Measurements from ENCODE around the gene CFTR.
"Not testable (repeated sequence)": the region's sequence is repeated elsewhere in the genome, so short reads cannot be mapped to it uniquely, and the experiment has no call there.

CFTR gene

DNA sequence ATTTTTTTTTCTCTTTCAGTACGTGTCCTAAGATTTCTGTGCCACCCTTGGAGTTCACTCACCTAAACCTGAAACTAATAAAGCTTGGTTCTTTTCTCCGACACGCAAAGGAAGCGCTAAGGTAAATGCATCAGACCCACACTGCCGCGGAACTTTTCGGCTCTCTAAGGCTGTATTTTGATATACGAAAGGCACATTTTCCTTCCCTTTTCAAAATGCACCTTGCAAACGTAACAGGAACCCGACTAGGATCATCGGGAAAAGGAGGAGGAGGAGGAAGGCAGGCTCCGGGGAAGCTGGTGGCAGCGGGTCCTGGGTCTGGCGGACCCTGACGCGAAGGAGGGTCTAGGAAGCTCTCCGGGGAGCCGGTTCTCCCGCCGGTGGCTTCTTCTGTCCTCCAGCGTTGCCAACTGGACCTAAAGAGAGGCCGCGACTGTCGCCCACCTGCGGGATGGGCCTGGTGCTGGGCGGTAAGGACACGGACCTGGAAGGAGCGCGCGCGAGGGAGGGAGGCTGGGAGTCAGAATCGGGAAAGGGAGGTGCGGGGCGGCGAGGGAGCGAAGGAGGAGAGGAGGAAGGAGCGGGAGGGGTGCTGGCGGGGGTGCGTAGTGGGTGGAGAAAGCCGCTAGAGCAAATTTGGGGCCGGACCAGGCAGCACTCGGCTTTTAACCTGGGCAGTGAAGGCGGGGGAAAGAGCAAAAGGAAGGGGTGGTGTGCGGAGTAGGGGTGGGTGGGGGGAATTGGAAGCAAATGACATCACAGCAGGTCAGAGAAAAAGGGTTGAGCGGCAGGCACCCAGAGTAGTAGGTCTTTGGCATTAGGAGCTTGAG is at the start of gene CFTR:
Gene CFTR (plus strand): TSS at position 801 of the 830 bp plus-strand sequence. CDS start 70 bp downstream, outside the sequence.
- DNase-seq (ENCODE audit: low spot score), result no peak

GRCh38 chr7:117435475-117436043 is 44.3 kb upstream of the CFTR start:
- no peak for DNase-seq (ENCODE audit: low spot score)

GRCh38 chr7:117444646-117445045 is 35.2 kb upstream of the CFTR start:
- DNase-seq (ENCODE audit: low spot score), result no peak

DNA sequence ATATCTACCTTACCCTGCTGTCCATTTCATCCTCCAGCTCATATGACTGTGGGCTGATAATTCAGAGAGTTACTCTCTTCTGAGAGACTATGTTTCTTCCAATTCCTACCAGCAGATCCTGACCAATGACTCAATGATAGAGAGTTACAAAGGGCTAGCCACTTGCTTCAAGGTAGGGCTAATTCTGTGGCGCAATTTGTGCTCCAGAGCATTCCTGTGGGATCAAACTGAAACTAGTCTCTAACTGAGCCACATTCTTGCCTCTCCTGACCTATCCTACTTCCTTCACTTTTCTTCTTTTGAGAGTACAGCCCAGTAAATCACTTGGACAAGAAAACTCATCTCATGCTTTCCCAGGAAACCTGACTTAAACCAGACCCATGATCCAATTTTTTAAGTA is 34.6 kb upstream of the CFTR start:
- no peak for DNase-seq (ENCODE audit: low spot score)

DNA sequence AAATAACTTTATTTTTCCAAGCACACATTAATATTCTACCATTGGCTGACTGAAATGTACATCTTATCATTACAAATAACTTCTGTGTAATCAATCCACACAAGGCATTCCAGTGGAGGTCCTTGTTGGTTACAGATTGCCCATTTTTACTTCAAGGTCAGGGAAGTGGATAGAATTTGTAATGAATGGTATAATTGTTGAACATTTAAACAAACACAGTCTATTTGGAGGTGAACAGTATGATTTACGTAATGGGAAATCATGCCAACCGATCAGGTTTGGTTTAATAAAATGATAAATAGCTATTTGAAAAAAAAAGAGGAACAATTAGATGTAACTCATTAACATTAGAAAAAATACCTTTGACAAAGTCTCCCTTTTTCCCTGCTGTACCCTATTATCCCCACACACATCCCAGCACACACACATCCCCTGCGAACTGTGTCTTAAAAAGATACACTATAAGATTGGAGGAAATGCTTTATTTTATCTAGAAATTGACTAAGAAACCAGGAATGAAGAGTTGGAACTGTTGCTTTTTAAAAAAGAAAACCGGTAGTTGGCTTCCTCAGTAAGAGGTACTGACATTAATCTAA is 33.5 kb upstream of the CFTR start:
- no peak for DNase-seq (ENCODE audit: low spot score)

GRCh38 chr7:117448655-117449054 is 31.2 kb upstream of the CFTR start:
- DNase-seq (ENCODE audit: low spot score), result no peak

GRCh38 chr7:117458977-117459583 is 20.7 kb upstream of the CFTR start:
- DNase-seq (ENCODE audit: low spot score), result no peak

- DNase-seq (ENCODE audit: low spot score), result no peak
Observed at GRCh38 chr7:117459735-117460134, 20.1 kb upstream of the CFTR start.

- not testable (repeated sequence) for DNase-seq (ENCODE audit: low spot score)
Observed at GRCh38 chr7:117460815-117461214, 19.0 kb upstream of the CFTR start.

DNA sequence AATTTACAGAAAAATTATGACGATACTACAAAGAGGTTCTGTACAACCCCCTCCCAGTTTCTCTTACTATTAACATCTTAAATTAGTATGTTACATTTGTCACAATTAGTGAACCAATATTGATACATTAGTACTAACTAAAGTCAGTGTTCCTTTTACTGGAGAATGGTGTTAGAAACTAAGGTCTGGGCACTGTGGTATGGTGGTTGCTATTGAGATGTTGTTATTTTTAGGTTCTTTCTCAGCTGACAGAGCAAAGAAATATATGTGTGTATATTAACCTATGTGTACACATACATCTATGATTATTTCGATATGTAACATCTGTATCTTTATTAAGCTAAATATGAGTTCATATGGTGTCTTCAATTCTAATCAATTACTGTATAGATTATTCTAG is 11.7 kb upstream of the CFTR start:
- DNase-seq (ENCODE audit: low spot score), result no peak

GRCh38 chr7:117470777-117471176 is 9.0 kb upstream of the CFTR start:
- no peak for DNase-seq (ENCODE audit: low spot score)

DNA sequence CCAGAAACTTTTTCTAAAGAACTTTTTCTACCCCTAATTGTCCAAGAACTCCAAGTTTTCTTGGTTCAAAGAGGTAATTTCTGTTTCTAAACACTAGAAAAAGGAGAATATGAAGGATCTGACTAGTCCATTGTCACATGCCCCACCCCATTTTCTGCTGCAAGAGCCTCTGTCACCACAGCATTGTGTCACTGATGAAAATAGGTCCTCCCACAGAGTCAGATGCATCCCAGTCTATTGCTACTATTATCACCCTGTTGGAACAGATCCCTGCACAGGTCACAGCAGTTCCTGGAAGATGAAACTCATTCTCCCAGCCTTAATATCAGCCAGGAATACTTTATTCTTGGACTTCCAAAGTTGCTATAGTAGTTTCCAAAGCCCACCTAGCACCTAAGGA is 7.5 kb upstream of the CFTR start:
- DNase-seq (ENCODE audit: low spot score), result no peak

DNA sequence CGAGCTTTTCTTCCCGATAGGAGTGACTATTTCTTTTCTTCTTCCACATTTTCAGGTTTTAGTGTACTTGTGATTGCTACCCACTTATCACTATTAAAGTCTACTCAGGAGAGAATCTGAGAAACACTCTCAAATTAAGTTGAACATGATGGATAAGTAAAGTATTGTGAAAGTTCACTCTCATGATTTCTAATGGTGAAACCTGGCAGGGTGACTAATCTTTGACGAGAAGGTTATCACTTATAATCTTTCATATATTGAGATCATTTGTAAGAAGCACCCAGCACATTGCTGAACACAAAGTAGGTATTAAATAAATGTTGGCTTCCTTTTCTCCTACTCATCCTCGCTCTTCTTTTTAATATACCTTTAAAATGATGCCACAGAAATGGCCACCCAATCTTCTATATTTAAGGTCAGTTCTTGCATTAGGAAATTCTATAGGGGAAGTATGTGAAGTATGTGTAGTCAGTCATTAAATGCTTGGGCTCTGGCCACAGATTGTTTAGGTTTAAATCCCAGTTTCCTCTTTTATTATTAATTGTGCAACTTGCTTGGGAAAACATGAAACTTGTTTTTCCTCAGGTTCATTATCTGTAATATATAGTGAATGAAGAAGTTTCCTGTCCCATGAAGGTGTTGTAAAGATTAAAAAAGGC is 3.1 kb upstream of the CFTR start:
- DNase-seq (ENCODE audit: low spot score), result no peak

GRCh38 chr7:117478836-117479224 is 995 bp upstream of the CFTR start:
- DNase-seq (ENCODE audit: low spot score), result no peak

DNA sequence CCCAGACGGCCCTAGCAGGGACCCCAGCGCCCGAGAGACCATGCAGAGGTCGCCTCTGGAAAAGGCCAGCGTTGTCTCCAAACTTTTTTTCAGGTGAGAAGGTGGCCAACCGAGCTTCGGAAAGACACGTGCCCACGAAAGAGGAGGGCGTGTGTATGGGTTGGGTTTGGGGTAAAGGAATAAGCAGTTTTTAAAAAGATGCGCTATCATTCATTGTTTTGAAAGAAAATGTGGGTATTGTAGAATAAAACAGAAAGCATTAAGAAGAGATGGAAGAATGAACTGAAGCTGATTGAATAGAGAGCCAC is 184 bp downstream of the CFTR start:
- DNase-seq (ENCODE audit: low spot score), result no peak

- no peak for DNase-seq (ENCODE audit: low spot score)
Observed at GRCh38 chr7:117480978-117481377, 1.2 kb downstream of the CFTR start.

DNA sequence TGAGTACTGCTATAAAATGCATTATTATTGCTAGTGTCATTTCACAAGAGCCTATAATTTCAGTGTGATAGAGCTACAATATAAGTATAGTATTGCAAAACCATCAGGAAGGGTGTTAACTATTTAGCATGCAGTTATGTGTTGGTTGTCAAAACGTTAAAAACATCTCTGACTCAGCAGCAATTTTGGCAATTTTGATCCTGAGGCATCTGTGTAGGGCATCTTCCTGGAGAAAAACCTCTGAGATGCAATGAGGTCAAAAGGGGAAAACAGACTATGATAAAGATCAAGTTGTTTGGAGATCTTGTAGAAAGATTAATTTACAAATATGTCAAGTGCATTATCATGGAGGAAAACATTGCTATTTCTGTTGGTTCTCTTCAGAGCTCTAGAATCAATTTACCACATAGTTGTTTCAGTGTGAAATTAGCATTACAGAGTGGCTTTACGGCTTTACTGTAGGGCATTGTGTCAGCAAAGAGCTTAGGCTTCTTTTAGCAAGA is 5.3 kb downstream of the CFTR start:
- no peak for DNase-seq (ENCODE audit: low spot score)

- DNase-seq (ENCODE audit: low spot score), result no peak
Observed at GRCh38 chr7:117489016-117489415, 9.2 kb downstream of the CFTR start.

DNA sequence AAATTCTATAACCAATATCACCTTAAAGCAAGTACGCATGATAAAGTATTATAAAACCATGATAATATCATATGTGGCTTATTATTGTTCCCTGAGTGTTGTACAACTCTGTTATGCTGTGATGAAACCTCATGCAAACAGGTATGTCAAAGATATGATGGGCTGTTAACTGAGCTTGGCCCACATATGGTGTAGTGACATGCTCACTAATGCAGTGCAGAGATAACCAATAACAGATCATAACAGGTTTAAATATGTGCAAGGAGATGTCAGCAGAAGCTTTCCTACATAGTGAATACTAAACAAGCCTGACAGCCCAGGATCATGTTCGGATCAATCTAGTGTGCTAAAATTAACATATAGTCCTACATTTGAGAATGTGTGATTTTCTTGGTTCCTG is 9.6 kb downstream of the CFTR start:
- DNase-seq (ENCODE audit: low spot score), result no peak

- DNase-seq (ENCODE audit: low spot score), result no peak
Observed at GRCh38 chr7:117489911-117490310, 10.1 kb downstream of the CFTR start.

- DNase-seq (ENCODE audit: low spot score), result no peak
Observed at GRCh38 chr7:117492649-117493048, 12.8 kb downstream of the CFTR start.

- DNase-seq (ENCODE audit: low spot score), result no peak
Observed at GRCh38 chr7:117493460-117493859, 13.6 kb downstream of the CFTR start.
